Stimulated activated CD4-positive, alpha-beta T cell treated with anti-CD3 and anti-CD28 coated beads, Interleukin-15, amount 100 ng/mL, for 1 hour (primary cell): ENCODE measurements around the gene CSNK1G1.
A peak's percentile ranks its signal among the peaks of the same experiment; 100 is the strongest.

Experiments
- DNase-seq, 2 donors: peaks; one replicate each; pipeline ENCODE4 v3.0.0-alpha.2; 2020; ENCODE audit warnings: low read depth in 1 of 2, low spot score in 1 of 2

CSNK1G1 gene

GRCh38 chr15:64205202-64205601 lies 150.8 kb downstream of the CSNK1G1 start:
- DNase-seq, result no peak

GRCh38 chr15:64197425-64197824 lies 158.5 kb downstream of the CSNK1G1 start:
- DNase-seq, result no peak

- no peak for DNase-seq
These were observed 162.0 kb downstream of the CSNK1G1 start for GRCh38 chr15:64193971-64194370.

GRCh38 chr15:64191971-64192830 lies 163.8 kb downstream of the CSNK1G1 start:
- DNase-seq, result no peak

- no peak for DNase-seq
These were observed 168.4 kb downstream of the CSNK1G1 start for GRCh38 chr15:64187396-64188191.

- no peak for DNase-seq
These were observed 170.6 kb downstream of the CSNK1G1 start for GRCh38 chr15:64185146-64185911.

GRCh38 chr15:64182859-64183370 lies 173.1 kb downstream of the CSNK1G1 start:
- no peak for DNase-seq

- no peak for DNase-seq
These were observed 175.6 kb downstream of the CSNK1G1 start for GRCh38 chr15:64180235-64180824.

GRCh38 chr15:64166102-64166890 lies 189.7 kb downstream of the CSNK1G1 start:
- DNase-seq, result no peak

GRCh38 chr15:64164436-64164835 lies 191.5 kb downstream of the CSNK1G1 start:
- no peak for DNase-seq

- no peak for DNase-seq
These were observed 192.2 kb downstream of the CSNK1G1 start for GRCh38 chr15:64163659-64164362.

- DNase-seq, result peak; percentile 95 to 96
These were observed 192.9 kb downstream of the CSNK1G1 start, which contains the start of gene PPIB for GRCh38 chr15:64162869-64163658. PPIB (minus strand) TSS chr15:64163022; CDS start chr15:64162986, 36 bp downstream.

- DNase-seq, result peak in 1 of 2 donors; percentile 7
These were observed 193.5 kb downstream of the CSNK1G1 start for GRCh38 chr15:64162478-64162868.

- DNase-seq, result no peak
These were observed 194.1 kb downstream of the CSNK1G1 start for GRCh38 chr15:64161688-64162477.

- no peak for DNase-seq
These were observed 197.4 kb downstream of the CSNK1G1 start for GRCh38 chr15:64158363-64159134.

- DNase-seq, result no peak
These were observed 198.3 kb downstream of the CSNK1G1 start for GRCh38 chr15:64157599-64158125.
